SKM-1 (cell line): Measurements from ENCODE around the gene ARMCX1.
"Not testable (repeated sequence)": the region's sequence is repeated elsewhere in the genome, so short reads cannot be mapped to it uniquely, and the experiment has no call there.

Experiments used
- DNase-seq: peaks from one replicate; lab custom pipeline; 2025; ENCODE audit not compliant: unreplicated experiment; lab: John Stamatoyannopoulos, UW

ARMCX1 gene

DNA sequence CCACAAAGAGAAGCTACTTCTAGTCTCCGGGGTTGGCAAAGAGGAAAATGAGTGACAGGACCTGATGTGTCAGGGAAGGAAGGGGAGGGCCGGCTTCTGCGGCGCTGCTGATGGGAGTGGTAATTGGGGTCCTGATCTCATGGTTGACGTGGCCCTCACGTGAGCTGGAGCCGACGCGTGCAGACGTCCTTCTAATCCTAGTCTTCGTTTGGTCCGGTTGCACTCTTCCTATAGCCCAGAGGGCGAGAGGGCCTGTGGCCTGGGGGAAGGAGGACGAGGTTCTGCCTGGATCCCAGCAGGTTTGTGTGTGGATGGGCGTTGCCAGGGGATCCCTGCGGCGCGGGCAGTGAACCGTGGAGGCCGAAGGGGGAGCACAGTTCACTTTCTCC is at the start of gene ARMCX1:
TSS of gene ARMCX1 (plus strand) at position 186 of the 389 bp plus-strand sequence. CDS start 2,384 bp downstream, outside the sequence.
- DNase-seq = no peak

DNA sequence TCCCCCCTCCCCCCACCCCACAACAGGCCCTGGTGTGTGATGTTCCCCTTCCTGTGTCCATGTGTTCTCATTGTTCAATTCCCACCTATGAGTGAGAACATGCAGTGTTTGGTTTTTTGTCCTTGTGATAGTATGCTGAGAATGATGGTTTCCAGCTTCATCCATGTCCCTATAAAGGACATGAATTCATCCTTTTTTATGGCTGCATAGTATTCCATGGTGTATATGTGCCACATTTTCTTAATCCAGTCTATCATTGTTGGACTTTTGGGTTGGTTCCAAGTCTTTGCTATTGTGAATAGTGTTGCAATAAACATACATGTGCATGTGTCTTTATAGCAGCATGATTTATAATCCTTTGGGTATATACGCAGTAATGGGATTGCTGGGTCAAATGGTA is 47.4 kb upstream of the ARMCX1 start:
- DNase-seq = not testable (repeated sequence)

GRCh38 chrX:101507372-101507771 is 43.0 kb upstream of the ARMCX1 start:
- no peak for DNase-seq

- DNase-seq = no peak
Observed at GRCh38 chrX:101507986-101508385, 42.4 kb upstream of the ARMCX1 start.

DNA sequence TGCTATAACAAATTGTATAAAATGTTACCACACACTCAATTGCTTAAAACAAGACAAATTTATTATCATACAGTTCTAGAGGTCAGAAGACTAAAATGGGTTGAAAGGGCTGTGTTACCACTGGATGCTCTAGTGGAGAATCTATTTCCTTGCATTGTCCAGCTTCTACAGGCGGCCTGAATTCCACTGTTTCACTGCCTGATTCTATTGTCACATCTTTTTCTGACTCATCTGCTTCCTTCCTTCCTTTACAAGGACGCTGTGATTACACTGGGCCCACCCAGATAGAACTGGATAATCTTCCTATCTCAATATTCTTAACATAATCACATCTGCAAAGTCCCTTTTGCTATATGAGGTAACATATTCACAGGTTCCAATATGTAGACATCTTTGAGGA is 19.4 kb upstream of the ARMCX1 start:
- no peak for DNase-seq

DNA sequence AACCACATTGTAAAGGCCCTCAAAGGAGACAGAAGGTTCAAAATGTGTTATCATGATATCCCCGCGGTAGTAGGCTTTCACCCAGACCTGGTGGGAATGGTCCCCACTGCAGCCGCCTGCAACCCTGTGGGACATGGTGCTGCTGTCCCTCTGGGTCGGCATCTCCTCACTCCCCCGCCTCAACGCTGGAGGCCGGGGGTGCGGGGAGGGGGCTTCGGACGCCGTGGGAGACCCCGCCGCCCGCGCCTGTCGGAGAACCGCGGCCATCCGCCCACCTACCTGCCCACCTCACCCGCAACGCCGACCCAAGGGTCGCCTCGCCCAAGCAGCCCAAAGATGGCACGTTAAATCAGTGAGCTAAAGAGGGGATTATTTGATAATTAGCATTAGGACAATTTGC is 11.2 kb upstream of the ARMCX1 start:
- no peak for DNase-seq

DNA sequence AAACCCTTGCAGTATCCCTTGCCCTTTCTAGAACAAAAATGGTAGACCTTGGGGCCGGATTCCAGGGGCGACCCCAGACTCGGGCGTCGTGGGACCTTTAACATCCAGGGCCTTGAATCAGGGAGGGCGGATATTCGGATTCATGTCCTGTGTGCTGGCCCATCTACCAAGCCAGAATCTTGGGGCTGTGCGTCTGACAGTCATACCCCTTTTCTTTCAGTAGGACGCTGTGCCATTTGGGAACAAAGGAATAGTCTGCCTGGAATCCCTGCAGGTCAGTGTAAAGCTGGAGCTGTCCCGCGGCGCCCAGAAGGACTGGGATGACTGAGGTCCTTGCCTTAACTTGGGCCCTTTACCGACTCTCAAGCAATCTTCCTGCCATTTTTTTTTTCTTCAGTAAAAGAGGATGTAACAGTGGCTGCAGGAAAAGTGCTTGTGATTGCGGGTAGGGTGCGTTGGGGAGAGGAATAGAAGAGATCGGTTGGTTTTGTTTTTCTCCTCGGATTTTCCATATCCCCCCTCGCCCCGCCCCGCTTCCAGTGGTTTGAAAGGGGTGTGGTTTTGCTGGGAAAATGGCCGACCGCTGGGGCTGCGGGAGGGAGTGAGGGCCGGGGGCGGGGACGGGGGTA is 518 bp downstream of the ARMCX1 start:
- no peak for DNase-seq

GRCh38 chrX:101551380-101551767 is 1.0 kb downstream of the ARMCX1 start:
- no peak for DNase-seq

DNA sequence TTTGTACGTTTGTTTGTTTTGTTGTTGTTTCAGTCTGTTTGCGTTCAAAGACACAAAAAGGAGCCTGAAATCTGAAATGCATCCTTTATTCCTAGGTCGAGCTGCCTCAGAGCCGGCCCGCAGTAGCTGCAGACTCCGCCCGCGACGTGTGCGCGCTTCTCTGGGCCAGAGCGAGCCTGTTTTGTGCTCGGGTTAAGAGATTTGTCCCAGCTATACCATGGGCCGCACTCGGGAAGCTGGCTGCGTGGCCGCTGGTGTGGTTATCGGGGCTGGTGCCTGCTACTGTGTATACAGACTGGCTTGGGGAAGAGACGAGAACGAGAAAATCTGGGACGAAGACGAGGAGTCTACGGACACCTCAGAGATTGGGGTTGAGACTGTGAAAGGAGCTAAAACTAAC is 2.4 kb downstream of the ARMCX1 start:
- DNase-seq = no peak

DNA sequence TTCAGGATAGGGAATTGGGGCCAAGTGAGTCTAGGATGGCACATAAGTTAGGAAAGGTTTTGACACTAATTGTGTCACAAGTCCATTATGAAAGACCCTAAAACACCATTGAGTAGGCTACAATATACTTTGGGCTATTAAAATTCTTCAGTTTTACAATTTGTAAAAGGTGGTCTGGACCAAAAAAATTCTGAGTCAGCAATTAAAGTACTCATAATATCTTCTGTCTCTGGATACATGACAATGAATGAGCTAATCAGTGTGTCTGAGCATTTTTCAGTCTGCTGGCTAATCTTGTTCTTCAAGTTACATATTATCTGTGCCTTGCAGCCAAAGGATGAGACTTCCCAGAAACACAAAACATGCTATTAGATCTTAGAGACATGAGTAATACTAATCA is 14.3 kb downstream of the ARMCX1 start:
- no peak for DNase-seq

GRCh38 chrX:101595739-101596419 is 45.5 kb downstream of the ARMCX1 start:
- peak; percentile 28 for DNase-seq

DNA sequence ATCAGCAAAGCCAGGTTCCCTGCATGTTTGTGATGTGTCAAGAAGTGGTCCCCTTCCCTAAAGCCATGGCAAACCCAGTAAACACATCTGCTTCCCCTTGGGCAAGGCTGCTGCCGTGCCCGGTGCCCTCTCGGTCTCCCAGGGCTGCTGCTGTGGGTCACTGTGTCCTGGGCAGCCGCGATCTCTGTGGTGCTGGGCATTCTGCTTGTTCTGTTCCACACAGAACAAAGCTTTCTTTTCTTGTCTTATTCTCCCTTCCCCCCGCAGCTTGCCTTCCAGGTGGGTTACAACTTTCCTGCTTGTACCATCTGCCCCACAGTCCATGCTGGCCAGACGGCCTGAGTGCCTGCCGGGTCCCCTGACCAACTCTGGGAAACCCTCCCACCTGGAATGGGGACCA is 49.2 kb downstream of the ARMCX1 start:
- DNase-seq = not testable (repeated sequence)

GRCh38 chrX:101602077-101602476 is 51.7 kb downstream of the ARMCX1 start:
- DNase-seq = no peak
